K562 (cell line): ENCODE data around the gene DEFB114.

Source experiments
- DPF2 ChIP-seq: fragments of 450-650 bp; IDR thresholded peaks from 2 replicates; pipeline ENCODE4 v1.6.1; 2016
- EGR1 ChIP-seq: fragments of 450-650 bp; conservative IDR thresholded peaks from 2 replicates; pipeline ENCODE4 v1.6.1; 2017; ENCODE audit warnings: mild to moderate bottlenecking
- EZH2 ChIP-seq: IDR thresholded peaks from 2 replicates; pipeline ENCODE4 v1.6.1; 2012; ENCODE audit warnings: low read depth, mild to moderate bottlenecking, inconsistent platforms, low read length, borderline replicate concordance
- KDM4B ChIP-seq, 2 experiments: fragments of 450-650 bp in 1 of 2; sonication (generic) in 1 of 2; IDR thresholded peaks; 2 replicates each; pipeline ENCODE4 v1.6.1; 2016 to 2017; ENCODE audit warnings: borderline replicate concordance in 2 of 2, antibody characterized with exemption in 1 of 2, low read depth in 1 of 2, mild to moderate bottlenecking in 1 of 2
- PHF8 ChIP-seq: fragments of 200-600 bp; sonication (generic); IDR thresholded peaks from 2 replicates; pipeline ENCODE4 v1.6.1; 2012; ENCODE audit warnings: mixed run types, mild to moderate bottlenecking, inconsistent platforms, low read length, moderate library complexity, borderline replicate concordance
- REST ChIP-seq, 2 experiments: fragments of 450-650 bp; formaldehyde crosslinking in 1 of 2; IDR thresholded peaks; 2 replicates each; pipeline versions ENCODE4 v1.4.0 to v1.6.1; 2014 to 2020; ENCODE audit warnings: mild to moderate bottlenecking in 2 of 2, borderline replicate concordance in 1 of 2, low read depth in 1 of 2
- YY1 ChIP-seq, 3 experiments: IDR thresholded peaks; 2 replicates each; pipeline ENCODE4 v1.6.1; 2011; ENCODE audit warnings: low read length in 2 of 3, mild to moderate bottlenecking in 2 of 3, moderate library complexity in 2 of 3, borderline replicate concordance in 1 of 3, control low read depth in 1 of 3, low read depth in 1 of 3; ENCODE audit not compliant: insufficient read depth in 3 of 3, insufficient replicate concordance in 2 of 3, control insufficient read depth in 1 of 3, insufficient read length in 1 of 3; ENCODE audit errors: extremely low read depth in 1 of 3
- ZNF239 ChIP-seq: fragments of 250-450 bp; sonication (Bioruptor Pico); IDR thresholded peaks from 2 replicates; pipeline ENCODE4 v1.4.0; 2020; ENCODE audit warnings: mild to moderate bottlenecking
- TF ChIP-seq, protein P1 (sequence below), 3 experiments: IDR thresholded peaks in 2 of 3; conservative IDR thresholded peaks in 1 of 3; 2 replicates each; pipeline ENCODE4 v1.5.1; 2011 to 2012; ENCODE audit warnings: low read length in 3 of 3, mild to moderate bottlenecking in 3 of 3, control low read depth in 2 of 3, improper control_type of control experiment in 1 of 3, inconsistent platforms in 1 of 3, low read depth in 1 of 3, mixed read lengths in 1 of 3, moderate library complexity in 1 of 3; ENCODE audit not compliant: insufficient read depth in 2 of 3

DNA sequence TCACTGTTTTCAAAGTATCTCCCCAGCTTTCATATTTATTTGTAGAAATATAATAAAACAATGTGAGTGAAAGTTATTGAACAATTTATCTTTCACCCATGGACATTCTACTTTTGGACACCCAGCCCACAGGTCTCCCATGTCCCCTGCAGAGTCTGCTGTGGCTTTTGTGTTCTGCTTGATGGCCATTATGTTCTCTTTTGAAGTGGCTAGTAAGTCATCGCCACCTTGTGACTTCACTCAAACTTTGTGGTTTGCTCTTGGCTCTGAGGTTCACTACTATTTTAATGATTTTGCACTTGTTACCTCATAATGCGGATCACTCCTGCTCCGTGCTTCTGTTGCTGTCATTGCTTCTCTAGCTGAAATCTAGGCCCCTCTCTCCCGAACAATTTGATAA, 15.6 kb upstream of the DEFB114 start:
- TF ChIP-seq REST (IDR thresholded peaks at IDR 0.05; ENCODE audit: borderline replicate concordance), result no peak
- no peak for TF ChIP-seq REST (CRISPR knock-in tag; IDR thresholded peaks at IDR 0.05; ENCODE audit: low read depth)
- no peak for TF ChIP-seq EZH2
- no peak for TF ChIP-seq ZNF239
- no peak for TF ChIP-seq EGR1
- no peak for TF ChIP-seq YY1 (IDR thresholded peaks at IDR 0.05; ENCODE audit: borderline replicate concordance in 1 of 3, control insufficient read depth in 1 of 3, extremely low read depth in 1 of 3, insufficient read depth in 3 of 3, insufficient read length in 1 of 3, insufficient replicate concordance in 2 of 3, low read depth in 1 of 3, low read length in 2 of 3)
- TF ChIP-seq DPF2, result no peak
- TF ChIP-seq PHF8, result no peak
- TF ChIP-seq, protein P1, sequence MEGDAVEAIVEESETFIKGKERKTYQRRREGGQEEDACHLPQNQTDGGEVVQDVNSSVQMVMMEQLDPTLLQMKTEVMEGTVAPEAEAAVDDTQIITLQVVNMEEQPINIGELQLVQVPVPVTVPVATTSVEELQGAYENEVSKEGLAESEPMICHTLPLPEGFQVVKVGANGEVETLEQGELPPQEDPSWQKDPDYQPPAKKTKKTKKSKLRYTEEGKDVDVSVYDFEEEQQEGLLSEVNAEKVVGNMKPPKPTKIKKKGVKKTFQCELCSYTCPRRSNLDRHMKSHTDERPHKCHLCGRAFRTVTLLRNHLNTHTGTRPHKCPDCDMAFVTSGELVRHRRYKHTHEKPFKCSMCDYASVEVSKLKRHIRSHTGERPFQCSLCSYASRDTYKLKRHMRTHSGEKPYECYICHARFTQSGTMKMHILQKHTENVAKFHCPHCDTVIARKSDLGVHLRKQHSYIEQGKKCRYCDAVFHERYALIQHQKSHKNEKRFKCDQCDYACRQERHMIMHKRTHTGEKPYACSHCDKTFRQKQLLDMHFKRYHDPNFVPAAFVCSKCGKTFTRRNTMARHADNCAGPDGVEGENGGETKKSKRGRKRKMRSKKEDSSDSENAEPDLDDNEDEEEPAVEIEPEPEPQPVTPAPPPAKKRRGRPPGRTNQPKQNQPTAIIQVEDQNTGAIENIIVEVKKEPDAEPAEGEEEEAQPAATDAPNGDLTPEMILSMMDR (IDR thresholded peaks at IDR 0.05 in 2 of 3, conservative IDR thresholded peaks at IDR 0.05 in 1 of 3; ENCODE audit: insufficient read depth in 2 of 3, low read depth in 1 of 3, low read length in 3 of 3), result no peak
- TF ChIP-seq KDM4B (IDR thresholded peaks at IDR 0.05; ENCODE audit: borderline replicate concordance in 2 of 2, low read depth in 1 of 2), result no peak
